Kidney epithelial cell (primary cell): ENCODE results near the gene MBNL2. TPM values are rescaled to one million over a fixed set of nuclear protein-coding genes. Genes with fewer than 3 reads are reported as not detected.

ENCODE experiments used
- DNase-seq: peaks from one replicate; pipeline ENCODE4 v3.0.0-alpha.2; 2010; ENCODE audit warnings: low read depth
- H3K27me3 ChIP-seq: 2 replicates; pipeline ENCODE4 v1.6.0; 2011; ENCODE audit warnings: low read length; ENCODE audit not compliant: control insufficient read depth, insufficient read depth
- H3K36me3 ChIP-seq: 2 replicates; pipeline ENCODE4 v1.5.1; 2011; ENCODE audit warnings: low read length; ENCODE audit not compliant: control insufficient read depth, insufficient read depth
- H3K4me3 ChIP-seq: 2 replicates; pipeline ENCODE4 v1.5.1; 2011; ENCODE audit warnings: low read depth, mild to moderate bottlenecking, control low read depth, low read length
- total RNA-seq: library from RNA; depleted of rRNA; stranded (reverse); fragments of >200 nt; gene quantifications from 2 replicates; pipeline ENCODE4 v1.2.3, GENCODE V29; 2015
- TF ChIP-seq, protein P1 (sequence below): IDR thresholded peaks from 2 replicates; pipeline ENCODE4 v1.5.1; 2011; ENCODE audit warnings: mild to moderate bottlenecking, moderate library complexity, low read length, control low read depth, inconsistent platforms; ENCODE audit not compliant: insufficient read depth, poor library complexity, severe bottlenecking

MBNL2 gene
- total RNA-seq, 1 donor from 2014 or later, result 42.4 TPM

DNA sequence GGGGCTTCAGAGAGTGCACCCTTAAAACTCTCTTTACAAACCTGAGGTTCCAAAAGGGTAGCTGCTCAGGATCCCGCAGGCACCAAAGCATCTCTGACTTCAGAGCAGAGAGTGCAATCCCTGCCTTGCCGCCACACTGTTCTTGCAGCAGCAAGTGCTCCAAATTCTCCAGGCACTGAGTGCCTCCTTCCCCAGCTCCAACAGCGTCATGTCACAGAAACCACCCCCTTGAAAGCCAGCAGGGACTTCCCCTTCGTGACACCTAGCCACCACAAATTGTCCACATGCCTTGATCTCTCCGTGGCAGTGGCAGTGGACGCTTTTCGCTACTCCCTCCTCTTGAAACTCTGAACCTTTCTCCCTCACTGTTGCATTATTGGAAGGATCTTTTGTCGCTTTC, 39.9 kb downstream of the MBNL2 start:
- no peak for DNase-seq
- H3K36me3 ChIP-seq, result no peaks in the 10 kb centered on the region
- TF ChIP-seq, protein P1, sequence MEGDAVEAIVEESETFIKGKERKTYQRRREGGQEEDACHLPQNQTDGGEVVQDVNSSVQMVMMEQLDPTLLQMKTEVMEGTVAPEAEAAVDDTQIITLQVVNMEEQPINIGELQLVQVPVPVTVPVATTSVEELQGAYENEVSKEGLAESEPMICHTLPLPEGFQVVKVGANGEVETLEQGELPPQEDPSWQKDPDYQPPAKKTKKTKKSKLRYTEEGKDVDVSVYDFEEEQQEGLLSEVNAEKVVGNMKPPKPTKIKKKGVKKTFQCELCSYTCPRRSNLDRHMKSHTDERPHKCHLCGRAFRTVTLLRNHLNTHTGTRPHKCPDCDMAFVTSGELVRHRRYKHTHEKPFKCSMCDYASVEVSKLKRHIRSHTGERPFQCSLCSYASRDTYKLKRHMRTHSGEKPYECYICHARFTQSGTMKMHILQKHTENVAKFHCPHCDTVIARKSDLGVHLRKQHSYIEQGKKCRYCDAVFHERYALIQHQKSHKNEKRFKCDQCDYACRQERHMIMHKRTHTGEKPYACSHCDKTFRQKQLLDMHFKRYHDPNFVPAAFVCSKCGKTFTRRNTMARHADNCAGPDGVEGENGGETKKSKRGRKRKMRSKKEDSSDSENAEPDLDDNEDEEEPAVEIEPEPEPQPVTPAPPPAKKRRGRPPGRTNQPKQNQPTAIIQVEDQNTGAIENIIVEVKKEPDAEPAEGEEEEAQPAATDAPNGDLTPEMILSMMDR, result no peak

DNA sequence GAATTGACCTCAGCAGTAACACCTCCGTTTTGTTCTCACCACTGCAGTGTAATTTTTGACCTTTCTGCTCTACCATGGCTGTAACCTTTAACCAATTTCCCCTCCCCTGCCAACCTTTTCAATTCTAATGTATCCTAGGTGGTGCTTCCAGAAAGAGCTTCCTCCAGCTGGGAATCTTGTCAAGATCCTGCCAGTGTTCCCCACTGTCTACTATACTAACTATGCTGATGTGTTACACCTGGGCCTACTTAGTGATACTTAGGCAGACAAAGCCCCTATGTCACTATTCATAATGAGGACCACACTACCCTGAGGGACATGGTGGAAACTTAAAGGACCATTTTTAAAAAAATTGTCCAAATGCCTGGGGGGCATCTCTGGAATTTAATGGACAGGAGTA, 41.0 kb downstream of the MBNL2 start:
- no peaks in the 10 kb centered on the region for H3K27me3 ChIP-seq
- H3K36me3 ChIP-seq, result no peaks in the 10 kb centered on the region
- no peak for DNase-seq
- TF ChIP-seq, protein P1, result no peak
- H3K4me3 ChIP-seq, result no peak overlapping the region

More for the DNA sequence above, 39.9 kb downstream of the MBNL2 start:
- Histone ChIP-seq H3K4me3 (no peak overlapping the region), H3K27me3 (no peaks in the 10 kb centered on the region)

DNA sequence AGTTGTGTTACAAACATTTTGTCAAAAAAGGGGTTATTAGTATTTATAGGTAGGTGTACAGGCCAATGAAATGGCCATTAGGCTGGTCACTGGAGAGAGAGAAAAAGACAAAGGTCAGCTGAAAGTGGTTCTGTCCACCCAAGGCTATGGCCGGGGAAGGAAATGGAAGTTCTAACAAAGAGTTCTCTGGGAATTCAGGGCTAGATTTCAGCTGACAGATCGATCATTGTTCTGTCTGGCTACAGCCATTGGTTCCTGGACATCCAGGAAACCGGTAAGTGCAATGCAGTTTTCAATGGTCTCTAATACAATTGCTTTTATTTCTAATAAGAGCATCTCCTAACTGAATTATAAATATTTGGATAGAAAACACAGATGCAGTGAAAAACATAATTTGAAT, 42.5 kb downstream of the MBNL2 start:
- no peak for DNase-seq
- Histone ChIP-seq H3K27me3 (no peaks in the 10 kb centered on the region), H3K36me3 (no peaks in the 10 kb centered on the region), H3K4me3 (no peak overlapping the region)
- TF ChIP-seq, protein P1, result no peak

DNA sequence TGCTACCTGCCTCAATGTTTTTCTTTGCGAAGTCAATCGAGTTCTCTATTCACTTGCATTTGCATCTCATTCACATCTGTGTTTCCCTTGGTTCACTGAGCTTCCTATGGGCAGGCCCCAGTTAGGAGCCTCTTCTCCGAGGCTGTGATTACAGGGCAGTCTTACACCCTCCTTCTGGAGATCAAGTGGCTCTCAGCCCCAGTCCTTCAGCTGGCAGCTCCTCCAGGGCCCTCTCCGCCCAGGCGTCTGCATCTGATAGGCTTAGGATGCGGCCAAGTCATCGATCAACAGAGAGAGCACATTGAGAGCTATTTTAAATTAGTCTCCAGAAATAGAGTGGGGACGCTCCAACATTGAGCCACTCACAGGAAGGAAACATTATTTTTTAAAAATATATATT, 44.2 kb downstream of the MBNL2 start:
- Histone ChIP-seq H3K27me3 (no peaks in the 10 kb centered on the region), H3K36me3 (no peaks in the 10 kb centered on the region), H3K4me3 (no peak overlapping the region)
- TF ChIP-seq, protein P1, result no peak
- DNase-seq, result no peak

DNA sequence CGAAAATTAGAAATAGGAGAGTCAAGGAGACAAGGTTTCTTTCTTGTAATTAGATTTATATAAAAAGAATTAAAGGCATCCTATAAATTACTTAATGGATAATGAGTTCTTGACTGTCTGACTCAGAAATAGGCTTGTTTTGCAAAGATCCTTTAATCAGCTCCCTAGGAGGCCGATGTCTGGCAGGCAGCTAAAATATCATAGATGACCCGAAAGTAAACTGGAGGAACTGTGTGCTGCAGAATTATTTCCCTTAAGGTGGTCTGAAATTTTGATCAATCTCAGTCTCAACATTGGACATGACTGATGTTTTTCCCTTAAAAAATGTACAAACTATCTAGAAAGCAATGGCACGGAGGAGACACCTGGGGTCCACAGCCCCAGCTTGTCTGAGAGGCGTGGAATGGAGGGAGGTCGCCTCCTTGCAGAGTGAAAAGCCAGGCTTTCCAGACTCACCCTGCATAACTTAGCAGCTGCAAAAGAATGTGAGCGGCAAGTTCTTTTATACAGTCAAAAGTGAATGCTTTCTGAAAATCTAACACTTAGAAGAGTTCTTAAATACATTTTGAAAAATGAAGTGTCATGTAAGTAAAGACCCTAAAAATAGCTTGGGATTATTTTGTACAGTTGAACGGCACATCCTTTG, 44.8 kb downstream of the MBNL2 start:
- Histone ChIP-seq H3K4me3 (no peak overlapping the region), H3K27me3 (no peaks in the 10 kb centered on the region)
- TF ChIP-seq, protein P1, result no peak

DNA sequence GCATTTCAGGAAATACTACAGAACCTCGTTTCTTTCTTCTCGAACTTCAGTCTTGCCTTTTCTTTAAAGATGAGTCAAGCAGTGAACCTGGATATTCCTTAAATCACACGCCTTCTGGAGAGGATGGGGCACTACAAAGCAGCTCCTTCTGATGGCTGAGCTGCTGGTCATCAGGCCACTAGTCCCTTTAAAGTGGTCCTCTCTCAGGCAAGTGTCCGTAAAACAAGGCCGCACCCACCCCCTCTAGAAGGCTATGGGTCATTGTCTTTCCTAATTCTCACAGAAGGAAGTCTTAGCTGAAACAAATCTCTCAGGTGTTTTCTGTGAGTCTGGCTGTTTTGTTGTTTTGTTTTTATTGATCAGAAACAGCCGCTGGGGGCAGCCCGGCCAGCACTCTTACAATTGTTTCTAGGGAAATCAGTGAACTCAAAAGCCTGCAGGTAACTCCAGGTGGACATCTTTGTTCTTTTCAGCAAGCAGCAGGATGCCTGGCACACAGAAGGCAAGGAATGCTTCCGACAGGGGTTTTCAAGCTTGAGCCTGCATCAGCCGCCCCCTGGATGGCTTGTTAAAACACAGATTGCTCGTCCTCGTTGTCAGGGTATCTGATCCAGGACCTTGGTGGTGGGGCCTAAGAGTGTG, 45.4 kb downstream of the MBNL2 start:
- Histone ChIP-seq H3K36me3 (no peaks in the 10 kb centered on the region), H3K27me3 (no peaks in the 10 kb centered on the region), H3K4me3 (no peak overlapping the region)
- TF ChIP-seq, protein P1, result no peak
- DNase-seq, result no peak

More for the DNA sequence above, 44.8 kb downstream of the MBNL2 start:
- no peaks in the 10 kb centered on the region for H3K36me3 ChIP-seq
- no peak for DNase-seq
